Neural progenitor cell (in vitro differentiated cells): Measurements from ENCODE around the gene ZGPAT.

Experiments used
- CTCF ChIP-seq: fragments of 200-600 bp; sonication (generic); IDR thresholded peaks from 2 replicates; pipeline ENCODE4 v1.5.1; 2017; ENCODE audit warnings: antibody characterized with exemption, mild to moderate bottlenecking
- EZH2 ChIP-seq: fragments of 200-600 bp; sonication (generic); IDR thresholded peaks from 2 replicates; pipeline ENCODE4 v1.6.1; 2017; ENCODE audit warnings: antibody characterized with exemption, mild to moderate bottlenecking, moderate library complexity

GRCh38 chr20:63664861-63665594, 42.8 kb upstream of the ZGPAT start:
- TF ChIP-seq CTCF (no peak), EZH2 (no peak)
